Loucy (cell line): Measurements from ENCODE around the gene IGSF8.

ENCODE experiments used
- H2AFZ ChIP-seq: fragments of 200-600 bp; sonication (generic); 2 replicates; pipeline ENCODE4 v1.6.0; 2016; ENCODE audit warnings: antibody characterized with exemption, mild to moderate bottlenecking, low read length, moderate library complexity
- H3F3A ChIP-seq: fragments of 200-600 bp; 2 replicates; pipeline ENCODE4 v1.6.0; 2016; ENCODE audit warnings: antibody characterized with exemption, low read depth, mild to moderate bottlenecking
- H3K27me3 ChIP-seq: fragments of 200-600 bp; sonication (generic); 2 replicates; pipeline ENCODE4 v1.6.1; 2014; ENCODE audit warnings: low read length, mild to moderate bottlenecking; ENCODE audit not compliant: insufficient read depth, poor library complexity, severe bottlenecking
- H3K36me3 ChIP-seq: fragments of 200-600 bp; sonication (generic); 2 replicates; pipeline ENCODE4 v1.6.1; 2016; ENCODE audit warnings: low read length; ENCODE audit not compliant: insufficient read depth
- H3K4me1 ChIP-seq: fragments of 200-600 bp; sonication (generic); 2 replicates; pipeline ENCODE4 v1.5.1; 2014; ENCODE audit warnings: low read length, mild to moderate bottlenecking; ENCODE audit not compliant: insufficient read depth, poor library complexity, severe bottlenecking
- H3K4me2 ChIP-seq: fragments of 200-600 bp; sonication (generic); 2 replicates; pipeline ENCODE4 v1.6.0; 2014; ENCODE audit warnings: antibody characterized with exemption, low read length, low read depth, mild to moderate bottlenecking; ENCODE audit not compliant: poor library complexity, severe bottlenecking
- H3K4me3 ChIP-seq: fragments of 200-600 bp; sonication (generic); 2 replicates; pipeline ENCODE4 v1.5.1; 2014; ENCODE audit warnings: low read length, mild to moderate bottlenecking, mixed read lengths; ENCODE audit not compliant: poor library complexity, severe bottlenecking
- H3K79me2 ChIP-seq: fragments of 200-600 bp; sonication (generic); 2 replicates; pipeline ENCODE4 v1.6.1; 2014; ENCODE audit warnings: low read length; ENCODE audit not compliant: insufficient read depth
- H3K9ac ChIP-seq: fragments of 200-600 bp; sonication (generic); 2 replicates; pipeline ENCODE4 v1.6.0; 2014; ENCODE audit warnings: mild to moderate bottlenecking, low read depth, low read length, moderate library complexity; ENCODE audit not compliant: poor library complexity, severe bottlenecking
- H3K9me2 ChIP-seq: fragments of 200-600 bp; sonication (generic); replicated peaks from 2 replicates; pipeline ENCODE4 v1.6.1; 2016; ENCODE audit warnings: low read depth, low read length, mixed read lengths
- H3K9me3 ChIP-seq: fragments of 200-600 bp; sonication (generic); 2 replicates; pipeline ENCODE4 v1.6.1; 2014; ENCODE audit warnings: mild to moderate bottlenecking, antibody characterized with exemption, low read length, low read depth; ENCODE audit not compliant: insufficient read depth
- H4K20me1 ChIP-seq: fragments of 200-600 bp; sonication (generic); 2 replicates; pipeline ENCODE4 v1.6.0; 2014; ENCODE audit warnings: antibody characterized with exemption, low read length, mild to moderate bottlenecking; ENCODE audit not compliant: insufficient read depth, poor library complexity, severe bottlenecking
- CTCF ChIP-seq: fragments of 200-600 bp; sonication (generic); conservative IDR thresholded peaks from 2 replicates; pipeline ENCODE4 v1.5.1; 2014; ENCODE audit warnings: mild to moderate bottlenecking, antibody characterized with exemption, low read length
- EZH2phosphoT487 ChIP-seq: fragments of 200-600 bp; IDR thresholded peaks from 2 replicates; pipeline ENCODE4 v1.6.1; 2018; ENCODE audit warnings: antibody characterized with exemption, mild to moderate bottlenecking, moderate library complexity, borderline replicate concordance

The IGSF8 gene

GRCh38 chr1:160064164-160064563 lies 34.3 kb downstream of the IGSF8 start:
- Histone ChIP-seq H3K4me2 (no peak overlapping the region), H4K20me1 (no peaks in the 10 kb centered on the region), H3K36me3 (no peaks in the 10 kb centered on the region), H3K9me2 (no peaks in the 10 kb centered on the region), H3K9ac (no peak overlapping the region), H3K4me1 (no peaks in the 10 kb centered on the region), H3K4me3 (no peak overlapping the region), H3K79me2 (no peaks in the 10 kb centered on the region), H3K9me3 (no peaks in the 10 kb centered on the region), H3F3A (no peaks in the 10 kb centered on the region), H3K27me3 (no peaks in the 10 kb centered on the region), H2AFZ (no peak overlapping the region)
- no peak for TF ChIP-seq EZH2phosphoT487
- TF ChIP-seq CTCF: no peak

GRCh38 chr1:160063176-160063575 lies 35.2 kb downstream of the IGSF8 start:
- H3K27me3 ChIP-seq: no peaks in the 10 kb centered on the region
- no peak overlapping the region for H3K4me3 ChIP-seq
- H3K36me3 ChIP-seq: no peaks in the 10 kb centered on the region
- H3K4me1 ChIP-seq: no peaks in the 10 kb centered on the region
- TF ChIP-seq EZH2phosphoT487 (no peak), CTCF (no peak)
- no peak overlapping the region for H3K9ac ChIP-seq
- no peak overlapping the region for H2AFZ ChIP-seq
- no peaks in the 10 kb centered on the region for H3K9me3 ChIP-seq
- no peaks in the 10 kb centered on the region for H4K20me1 ChIP-seq
- no peaks in the 10 kb centered on the region for H3K9me2 ChIP-seq
- H3K4me2 ChIP-seq: no peak overlapping the region
- no peaks in the 10 kb centered on the region for H3F3A ChIP-seq
- H3K79me2 ChIP-seq: no peaks in the 10 kb centered on the region

GRCh38 chr1:160062230-160062532 lies 36.2 kb downstream of the IGSF8 start:
- Histone ChIP-seq H3F3A (no peaks in the 10 kb centered on the region), H3K79me2 (no peaks in the 10 kb centered on the region)

More at GRCh38 chr1:160062230-160062532, 36.2 kb downstream of the IGSF8 start:
- Histone ChIP-seq H3K9ac (no peak overlapping the region), H3K27me3 (no peaks in the 10 kb centered on the region), H3K4me1 (no peaks in the 10 kb centered on the region), H3K4me2 (no peak overlapping the region), H2AFZ (no peak overlapping the region), H3K9me2 (no peaks in the 10 kb centered on the region), H3K9me3 (no peaks in the 10 kb centered on the region), H4K20me1 (no peaks in the 10 kb centered on the region), H3K4me3 (no peak overlapping the region), H3K36me3 (no peaks in the 10 kb centered on the region)
- no peak for TF ChIP-seq EZH2phosphoT487
- no peak for TF ChIP-seq CTCF
